NCI-H2107 (cell line): Measurements from ENCODE around the gene MGLL.
"Not testable (repeated sequence)": the region's sequence is repeated elsewhere in the genome, so short reads cannot be mapped to it uniquely, and the experiment has no call there.

ENCODE experiments used
- DNase-seq: peaks from one replicate; lab custom pipeline; 2025; lab: John Stamatoyannopoulos, UW

Gene MGLL

DNA sequence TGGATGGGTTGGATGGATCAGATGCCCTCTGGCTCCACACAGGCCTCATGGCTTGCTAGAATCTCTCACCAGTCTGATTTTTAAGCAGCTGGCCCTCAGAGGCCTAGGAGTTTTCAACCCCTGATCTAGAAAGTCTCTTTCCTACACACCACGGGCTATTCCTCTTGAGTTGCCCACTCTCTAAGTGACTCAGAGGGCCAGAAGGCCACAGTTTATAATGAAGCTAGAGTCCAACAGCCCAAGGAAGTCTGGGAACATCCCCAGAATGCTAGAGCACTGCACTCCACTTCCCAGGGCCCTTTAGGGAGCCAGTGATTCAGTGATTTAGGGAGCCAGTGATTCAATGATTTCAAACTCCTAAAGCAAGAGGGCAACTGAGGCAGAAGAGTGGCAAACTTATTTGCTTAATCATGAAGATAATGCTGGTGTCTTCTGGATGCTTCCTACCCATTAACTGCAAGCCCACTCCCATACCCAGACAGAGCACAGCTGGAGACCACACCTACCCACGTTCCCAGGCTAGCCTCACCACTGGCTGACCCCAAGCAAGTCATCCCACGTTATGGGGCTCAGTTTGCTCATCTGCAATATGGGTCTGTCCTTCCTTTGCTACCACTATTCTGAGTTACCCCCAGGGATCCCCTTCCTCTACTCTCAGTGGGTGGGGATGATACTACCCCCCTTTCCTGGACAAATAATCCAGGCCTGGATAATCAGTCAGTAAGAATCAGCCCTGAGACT is 112.8 kb downstream of the MGLL start:
- no peak for DNase-seq

DNA sequence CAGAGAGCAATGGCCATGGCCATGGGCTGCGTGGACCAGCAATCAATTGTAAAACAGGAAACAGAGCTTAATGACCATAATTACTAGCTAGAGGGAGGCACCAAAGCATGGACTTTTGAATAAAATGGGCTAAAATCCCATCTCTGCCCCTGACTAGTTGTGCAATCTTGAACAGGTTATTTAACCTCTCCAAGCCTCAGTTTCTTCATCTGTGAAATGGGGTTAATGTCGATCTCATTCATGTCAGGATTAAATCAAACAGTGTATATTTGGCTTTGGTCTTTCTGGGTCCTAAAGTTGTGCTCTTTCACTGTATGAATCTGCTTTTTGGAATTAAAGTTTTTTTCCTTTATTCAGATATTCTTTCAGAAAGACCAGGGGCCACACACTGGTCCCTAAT is 113.5 kb downstream of the MGLL start:
- no peak for DNase-seq

DNA sequence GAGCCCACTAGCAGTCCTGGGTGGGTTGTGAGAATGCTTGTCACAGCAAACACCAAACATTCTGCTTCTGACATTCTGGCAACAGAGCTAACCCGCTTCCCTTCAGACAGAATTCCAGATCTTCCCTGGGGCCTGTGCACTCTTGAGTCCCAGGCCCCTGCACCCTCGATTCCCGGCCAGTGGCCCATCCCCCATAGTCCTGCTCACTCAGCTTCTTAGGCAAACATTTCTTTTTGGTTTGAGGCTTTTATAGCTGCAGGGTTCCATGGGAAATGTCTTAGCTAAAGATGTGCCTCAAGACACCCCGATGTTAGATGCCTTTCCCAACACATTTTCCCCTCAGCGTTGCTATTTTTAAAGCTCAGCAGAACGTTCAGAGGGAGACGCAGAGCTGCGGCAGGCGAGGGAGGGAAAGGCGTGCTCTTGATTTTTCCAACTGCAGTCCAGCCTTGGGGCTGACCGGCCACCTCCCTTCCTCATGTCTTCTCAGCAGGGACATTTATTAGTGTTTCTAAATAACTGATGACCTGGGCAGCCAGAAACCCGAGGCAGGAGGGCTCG is 114.4 kb downstream of the MGLL start:
- no peak for DNase-seq

DNA sequence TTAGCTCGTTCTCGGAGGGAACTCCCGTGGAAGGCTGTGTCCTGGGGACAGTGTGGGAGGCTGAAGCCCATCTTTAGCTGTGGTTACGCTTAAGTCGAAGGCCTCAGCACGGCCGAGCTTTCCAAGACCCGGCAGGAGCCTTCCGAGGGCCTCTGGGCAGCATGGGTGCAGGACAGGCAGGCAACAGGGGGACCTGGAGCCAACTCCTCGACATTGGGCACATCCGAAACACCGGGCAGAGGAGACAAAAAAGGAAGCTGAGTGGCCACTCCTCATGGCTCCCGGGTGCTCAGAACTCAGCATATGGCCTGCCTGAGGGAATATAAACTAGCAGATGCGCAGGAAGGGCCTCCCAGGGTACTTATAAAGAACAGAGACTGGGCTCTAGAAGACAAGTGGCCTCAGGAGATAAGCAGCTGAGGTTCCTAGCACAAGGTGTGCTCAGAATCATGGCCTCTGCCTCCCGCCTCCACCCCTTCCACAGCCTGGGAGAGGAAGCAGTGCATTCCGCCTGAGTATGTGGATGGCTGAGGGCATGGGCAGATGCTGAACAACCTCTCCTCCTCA is 115.4 kb downstream of the MGLL start:
- no peak for DNase-seq

DNA sequence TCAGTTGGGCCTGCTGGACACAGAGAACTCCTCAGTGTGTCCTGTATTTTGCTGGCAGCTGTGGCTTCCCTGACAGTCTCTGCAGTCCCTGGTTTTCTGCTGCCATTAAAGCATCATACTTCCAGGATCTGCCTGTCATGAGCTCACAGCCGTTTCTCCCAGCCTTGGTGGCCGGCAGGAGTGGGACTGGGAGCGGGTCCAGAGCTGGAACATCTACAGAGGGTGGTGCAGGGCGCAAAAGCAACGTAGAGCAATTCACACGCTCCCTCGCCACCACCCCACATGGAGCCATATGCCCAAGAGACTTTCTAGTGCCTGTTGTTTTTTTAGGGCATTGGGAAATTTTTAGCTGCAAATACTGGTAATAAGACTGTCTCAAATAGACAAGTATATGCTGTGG is 116.0 kb downstream of the MGLL start:
- DNase-seq: no peak

DNA sequence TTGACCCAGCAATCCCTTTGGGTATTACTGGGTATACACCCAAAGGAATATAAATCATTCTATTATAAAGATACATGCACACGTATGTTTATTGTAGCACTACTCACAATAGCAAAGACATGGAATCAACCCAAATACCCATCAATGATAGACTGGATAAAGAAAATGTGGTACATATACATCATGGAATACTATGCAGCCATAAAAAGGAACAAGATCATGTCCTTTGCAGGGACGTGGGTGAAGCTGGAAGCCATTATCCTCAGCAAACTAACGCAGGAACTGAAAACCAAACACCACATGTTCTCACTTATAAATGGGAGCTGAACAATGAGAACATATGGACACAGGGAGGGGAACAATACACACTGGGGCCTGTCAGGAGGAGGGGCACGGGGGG is 117.5 kb downstream of the MGLL start:
- not testable (repeated sequence) for DNase-seq

DNA sequence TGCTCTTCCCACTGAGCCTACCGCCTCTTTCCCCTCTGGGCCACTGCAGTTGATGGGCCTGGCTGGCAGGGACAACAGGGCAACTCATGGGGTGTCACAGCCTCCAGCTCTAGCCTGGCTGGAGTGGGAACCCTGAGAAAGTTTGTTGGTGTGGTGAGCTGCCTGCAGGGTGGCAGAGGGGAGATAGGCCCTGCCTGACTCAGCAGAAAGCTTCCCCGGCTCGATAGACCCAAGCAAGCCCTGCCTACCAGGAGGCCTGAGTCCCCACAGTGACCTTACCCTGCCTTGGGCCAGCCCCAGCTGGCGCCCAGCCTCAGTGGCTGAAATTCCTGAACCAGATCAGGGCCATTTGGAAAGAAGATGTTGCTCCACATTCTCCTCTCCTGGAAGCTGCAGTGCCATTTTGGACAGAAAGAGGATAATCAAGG is 120.2 kb downstream of the MGLL start:
- no peak for DNase-seq

DNA sequence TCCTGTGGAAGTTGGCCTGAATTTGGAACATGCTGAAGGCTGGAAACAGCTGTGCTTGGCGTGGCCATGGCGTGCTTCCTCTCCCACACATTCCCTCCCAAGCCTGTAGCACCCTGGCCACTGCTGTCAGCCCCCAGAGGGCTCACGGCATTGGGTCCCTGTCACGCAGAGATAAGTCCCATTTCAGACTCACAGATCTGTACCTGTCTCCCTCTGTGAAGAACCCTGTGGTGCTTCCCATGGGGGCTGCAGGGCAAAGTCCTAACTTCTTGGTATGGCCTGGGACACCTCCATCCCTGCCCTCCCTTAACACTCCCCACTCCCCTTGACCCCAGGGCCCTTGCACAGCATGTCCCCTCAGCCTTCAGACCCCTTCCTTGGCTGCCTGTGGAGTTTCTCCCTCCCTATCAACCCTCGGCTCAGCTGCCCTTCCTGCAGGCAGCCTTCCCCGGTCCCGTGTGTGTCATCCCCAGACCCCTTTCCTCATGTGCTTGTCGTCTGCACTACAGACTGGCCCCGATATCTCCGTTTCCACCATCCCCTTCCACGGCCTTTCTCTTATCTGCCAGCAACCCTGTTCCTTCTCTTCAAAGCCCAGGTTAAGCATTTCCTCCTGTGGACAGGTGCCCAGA is 120.9 kb downstream of the MGLL start:
- no peak for DNase-seq

DNA sequence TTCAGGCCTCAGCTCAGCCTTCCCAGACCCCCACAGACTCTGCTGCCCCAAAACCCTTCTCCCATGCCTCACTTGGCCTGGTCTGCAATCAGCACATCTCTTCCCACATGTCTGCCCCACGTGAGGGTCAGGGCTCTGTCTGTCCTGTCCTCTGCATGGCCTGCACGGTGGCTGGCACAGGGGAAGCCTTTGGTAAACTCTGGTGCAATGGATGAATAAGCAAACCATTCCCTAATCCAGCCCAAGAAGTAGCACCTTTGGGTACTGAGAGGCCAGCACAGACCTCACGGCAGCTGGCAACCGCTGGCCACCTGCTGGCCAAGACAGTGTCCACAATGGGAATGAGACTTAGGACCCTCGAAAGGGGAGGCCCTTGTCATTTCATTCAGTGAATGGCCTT is 121.9 kb downstream of the MGLL start:
- DNase-seq: no peak

DNA sequence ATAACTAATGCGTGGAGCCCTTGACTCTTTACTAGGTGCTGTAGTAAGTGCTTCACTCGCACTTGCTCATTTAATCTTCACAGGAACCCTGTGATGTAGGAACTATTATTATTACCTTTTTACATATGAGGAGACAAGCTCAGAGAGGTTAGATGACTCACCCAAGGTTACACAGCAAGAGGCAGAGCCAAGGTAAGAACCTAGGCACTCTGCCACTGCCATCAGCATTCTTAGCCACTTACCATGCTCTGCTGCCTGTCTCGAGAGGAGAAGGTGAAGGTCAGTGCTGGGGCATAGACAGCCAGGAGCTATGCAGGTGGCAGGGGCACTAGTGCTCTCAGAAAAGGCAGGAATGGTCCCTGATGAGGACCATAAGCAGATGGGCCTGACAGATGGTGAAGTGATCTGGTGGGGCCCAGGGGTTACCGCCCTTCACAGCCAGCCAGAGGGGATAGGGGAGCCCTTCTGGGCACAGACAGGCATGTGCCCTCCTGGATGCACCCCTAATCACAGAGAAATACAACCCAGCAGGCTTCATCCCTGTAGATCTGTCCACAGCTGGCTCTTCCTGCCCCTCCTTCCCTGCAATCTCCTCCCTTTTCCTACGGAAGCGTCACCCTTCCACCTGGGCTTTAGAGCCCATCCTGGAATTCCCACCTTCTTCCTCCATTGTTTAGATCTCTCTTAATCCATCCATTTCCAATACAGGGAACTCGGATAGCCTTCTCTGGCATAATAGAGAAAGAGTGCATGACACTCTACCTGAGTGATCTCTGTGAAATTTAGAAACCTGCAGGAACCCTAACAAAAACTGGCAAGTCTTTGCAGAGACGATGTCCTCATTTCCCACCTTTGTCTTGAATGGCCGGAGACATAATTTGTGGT is 122.7 kb downstream of the MGLL start:
- DNase-seq: no peak

DNA sequence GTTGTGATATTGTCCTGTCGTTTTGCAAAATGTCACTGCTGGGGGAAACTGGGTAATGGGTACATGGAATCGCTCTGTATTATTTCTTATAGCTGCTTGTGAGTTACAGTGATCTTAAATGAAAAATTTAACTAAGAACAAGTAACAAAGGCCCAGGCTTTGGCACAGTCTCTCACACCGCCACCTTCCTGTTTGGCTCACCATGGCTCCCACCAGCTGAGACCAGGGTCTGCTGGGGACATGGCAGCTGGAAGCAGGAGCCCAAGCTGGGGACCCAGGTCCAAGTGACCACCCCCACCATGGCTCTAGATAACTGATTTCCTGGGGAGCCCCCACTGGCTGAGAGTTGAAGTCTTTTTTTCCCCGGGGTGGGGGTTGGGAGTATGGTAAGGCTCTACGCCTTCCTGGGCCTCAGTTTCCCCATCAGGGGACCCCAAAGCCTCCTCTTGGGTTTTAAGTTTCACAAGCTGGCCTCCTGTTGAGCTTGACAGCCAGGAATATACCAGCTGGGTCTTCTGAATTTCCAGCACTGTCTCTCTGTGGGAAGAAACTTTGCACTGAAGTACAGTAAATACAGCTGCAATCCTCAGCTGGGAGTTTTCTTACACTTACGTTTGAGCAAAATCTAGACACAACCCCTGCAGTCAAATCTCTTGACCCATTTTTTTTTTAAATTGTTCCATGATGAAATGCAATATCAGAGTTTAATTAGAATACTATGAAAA is 123.5 kb downstream of the MGLL start:
- no peak for DNase-seq

DNA sequence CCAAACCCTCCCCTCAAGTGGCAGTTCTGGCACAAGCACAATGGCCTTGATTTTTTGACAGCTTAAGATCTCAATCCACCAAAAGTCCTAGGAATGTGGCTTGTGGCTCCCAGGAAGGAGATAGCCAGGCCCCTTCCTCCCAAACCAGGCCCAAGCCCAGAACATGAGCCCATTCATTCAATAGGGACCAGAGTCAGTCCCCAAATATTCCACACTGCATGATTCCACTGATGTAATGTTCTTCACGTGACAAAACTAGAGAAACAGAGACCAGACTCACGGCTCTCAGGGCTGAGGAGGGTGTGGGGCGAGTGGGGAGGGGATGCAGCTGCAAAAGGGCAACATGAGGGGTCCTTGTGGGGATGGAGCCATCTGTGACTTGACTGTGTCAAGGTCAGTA is 124.0 kb downstream of the MGLL start:
- no peak for DNase-seq

DNA sequence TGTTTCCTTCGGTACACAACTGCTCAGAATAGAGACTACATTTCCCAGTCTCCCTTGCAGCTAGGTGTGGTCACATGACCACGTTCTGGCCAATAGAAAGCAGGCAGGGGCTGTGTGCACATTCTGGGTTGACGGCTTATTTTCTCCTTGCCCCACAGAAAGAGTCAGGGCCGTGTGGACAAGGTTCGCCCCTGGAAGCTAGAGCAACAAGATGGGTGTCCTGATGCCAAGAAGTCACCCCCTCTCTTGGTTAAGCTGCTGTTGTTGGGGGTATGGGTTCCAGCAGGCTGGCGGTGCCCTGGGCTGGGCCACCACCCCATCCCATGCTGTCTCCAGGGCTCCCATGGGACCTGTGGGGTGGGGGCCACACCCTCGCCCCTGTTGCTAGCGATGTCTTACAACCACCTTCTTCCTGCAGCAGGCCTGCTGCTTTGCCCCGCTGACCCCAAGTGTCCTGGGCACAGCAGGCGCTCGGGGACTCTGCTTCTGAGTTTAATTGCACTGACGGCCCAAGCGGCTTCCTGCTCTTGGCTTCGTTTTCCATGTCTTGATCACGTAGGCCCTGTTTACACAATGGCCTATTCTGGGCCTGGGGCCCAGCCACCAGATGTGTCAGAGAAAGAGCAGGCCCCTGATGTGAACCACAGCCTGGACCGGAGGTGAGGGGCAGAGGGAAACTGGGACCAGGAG is 124.6 kb downstream of the MGLL start:
- no peak for DNase-seq

DNA sequence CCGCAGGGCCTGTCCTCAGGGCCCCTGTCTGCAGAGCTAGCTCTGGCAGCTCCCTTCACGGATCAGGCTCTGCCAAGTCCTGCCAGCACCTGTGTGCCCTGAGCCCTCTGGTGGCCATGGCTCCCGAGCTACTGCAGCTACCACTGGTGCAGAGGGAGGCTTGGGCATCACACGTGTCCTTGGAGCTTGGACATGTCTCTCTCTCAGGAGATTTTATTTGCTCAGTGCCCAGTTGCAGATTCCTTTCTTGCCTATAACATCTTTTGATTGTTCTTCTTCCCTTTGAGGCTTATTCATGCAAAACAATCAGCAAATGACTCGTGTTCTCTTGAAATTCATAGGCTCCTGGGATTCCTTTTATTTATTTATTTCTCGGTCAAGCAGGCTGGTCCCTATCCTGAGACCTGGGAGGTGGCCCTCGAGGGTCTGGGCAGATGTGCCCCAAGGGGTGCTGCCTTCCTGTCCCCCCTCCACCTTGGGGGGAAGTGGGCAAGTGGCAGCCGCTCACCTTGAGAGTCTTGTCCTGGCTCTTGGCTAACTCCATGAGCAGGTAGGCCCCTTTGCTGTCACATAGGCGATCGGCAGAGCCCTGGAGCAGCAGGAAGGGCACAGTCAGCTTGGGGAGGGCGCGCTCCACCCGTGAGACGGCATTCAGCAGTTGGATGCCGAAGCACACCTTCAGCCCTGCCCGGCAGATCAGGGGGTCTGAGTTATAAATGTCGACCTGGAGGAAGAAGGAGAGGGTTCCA is 127.7 kb downstream of the MGLL start:
- DNase-seq: no peak

DNA sequence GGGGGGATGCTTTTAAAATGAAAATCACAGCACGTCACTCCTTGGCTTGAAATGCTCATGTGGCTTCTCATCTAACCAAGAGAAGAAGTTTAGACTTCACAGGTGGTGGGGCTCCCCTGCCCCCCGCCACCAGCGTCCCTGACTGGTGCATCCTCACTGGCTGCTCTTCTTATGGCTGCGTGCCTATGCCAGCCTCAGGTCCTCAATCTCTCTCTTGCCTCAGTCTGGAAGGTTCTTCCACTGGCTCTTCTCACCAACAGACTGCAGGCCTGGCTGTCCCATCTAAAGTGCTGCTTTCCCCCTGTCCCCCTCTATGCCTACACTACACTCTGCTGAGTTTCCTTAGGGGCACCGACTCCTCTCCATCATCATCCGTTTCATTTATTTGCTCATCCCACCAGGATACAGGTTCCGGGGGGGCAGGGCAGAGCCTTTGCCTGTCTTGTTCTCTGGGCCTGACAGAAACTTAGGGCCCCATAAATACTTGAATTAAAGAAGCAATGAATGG is 128.9 kb downstream of the MGLL start:
- no peak for DNase-seq

DNA sequence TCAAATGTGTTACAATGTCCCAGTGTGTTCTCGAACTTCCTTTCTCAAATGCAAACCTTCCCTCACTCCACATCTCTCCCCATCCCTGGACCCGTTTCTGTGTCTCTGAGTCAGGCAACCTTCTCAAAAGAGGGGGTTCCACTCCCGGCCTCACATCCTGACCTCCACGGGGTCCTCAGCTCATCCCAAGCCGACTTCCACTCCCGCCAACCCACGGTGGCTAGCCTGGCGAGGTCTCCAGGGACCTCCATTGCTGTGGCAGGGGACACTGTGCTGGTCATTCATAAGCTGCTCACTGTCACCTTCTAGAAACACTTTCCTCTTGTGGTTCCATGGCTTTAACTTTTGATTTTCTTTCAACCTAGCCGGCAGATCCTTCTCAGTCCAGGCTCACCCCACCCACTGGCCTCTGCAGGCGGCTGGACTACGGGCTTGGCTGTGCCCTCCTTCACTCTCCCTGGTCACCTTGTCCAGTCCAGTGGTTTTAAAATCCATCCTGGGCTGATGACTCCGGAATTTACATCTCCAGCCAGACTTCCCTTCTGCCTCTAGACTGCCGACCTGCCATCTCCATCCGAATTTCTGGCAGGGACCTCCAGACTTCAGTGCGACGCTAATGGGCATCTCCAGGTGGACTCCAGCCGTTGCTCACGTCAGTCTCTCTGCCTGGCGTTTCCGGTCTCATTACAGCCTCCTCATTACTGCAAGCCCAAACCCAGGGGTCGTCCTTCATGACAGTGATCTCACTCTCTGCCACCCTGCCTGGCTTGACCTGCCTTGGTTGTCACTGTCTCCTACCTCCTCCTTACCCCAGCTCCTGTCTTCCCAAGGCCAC is 129.6 kb downstream of the MGLL start:
- no peak for DNase-seq

DNA sequence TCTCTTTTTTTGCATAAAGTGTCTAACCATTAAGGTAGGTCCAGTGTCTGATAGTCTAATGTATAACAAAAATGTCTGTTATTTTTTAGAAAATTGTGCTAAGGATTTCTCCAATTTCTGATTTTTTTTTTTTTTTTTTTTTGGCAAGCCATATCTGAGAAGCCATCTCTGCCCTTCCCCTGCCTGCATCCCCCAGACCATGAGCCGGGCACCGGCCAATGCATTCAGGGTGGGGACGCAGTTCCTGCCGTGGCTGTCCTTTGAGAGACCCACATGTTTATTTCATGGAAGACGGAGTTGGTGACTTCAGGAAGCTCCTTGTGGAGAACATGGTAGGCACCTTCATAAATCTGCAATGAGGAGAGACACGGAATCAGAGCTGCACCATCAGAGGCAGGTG is 130.3 kb downstream of the MGLL start:
- no peak for DNase-seq

DNA sequence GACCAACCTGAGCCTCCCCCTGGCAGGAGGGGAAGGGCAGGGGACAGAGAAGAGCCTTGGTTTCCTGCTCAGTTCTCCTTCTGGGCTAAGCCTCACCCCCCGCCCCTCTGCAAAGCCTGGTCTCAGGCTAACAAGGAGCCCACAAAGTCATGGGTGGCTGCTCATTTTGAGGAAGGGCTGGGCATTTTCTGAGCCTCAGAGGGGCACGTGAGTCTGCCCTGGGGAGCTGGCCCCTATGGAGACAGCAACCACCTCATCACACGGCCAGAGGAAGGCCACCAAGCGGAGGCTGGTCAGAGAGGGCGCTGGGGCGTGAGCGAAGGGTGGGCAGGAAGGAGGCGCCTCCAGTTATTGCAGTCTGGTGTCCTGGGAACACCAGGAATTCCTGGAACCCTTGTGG is 130.8 kb downstream of the MGLL start:
- no peak for DNase-seq

DNA sequence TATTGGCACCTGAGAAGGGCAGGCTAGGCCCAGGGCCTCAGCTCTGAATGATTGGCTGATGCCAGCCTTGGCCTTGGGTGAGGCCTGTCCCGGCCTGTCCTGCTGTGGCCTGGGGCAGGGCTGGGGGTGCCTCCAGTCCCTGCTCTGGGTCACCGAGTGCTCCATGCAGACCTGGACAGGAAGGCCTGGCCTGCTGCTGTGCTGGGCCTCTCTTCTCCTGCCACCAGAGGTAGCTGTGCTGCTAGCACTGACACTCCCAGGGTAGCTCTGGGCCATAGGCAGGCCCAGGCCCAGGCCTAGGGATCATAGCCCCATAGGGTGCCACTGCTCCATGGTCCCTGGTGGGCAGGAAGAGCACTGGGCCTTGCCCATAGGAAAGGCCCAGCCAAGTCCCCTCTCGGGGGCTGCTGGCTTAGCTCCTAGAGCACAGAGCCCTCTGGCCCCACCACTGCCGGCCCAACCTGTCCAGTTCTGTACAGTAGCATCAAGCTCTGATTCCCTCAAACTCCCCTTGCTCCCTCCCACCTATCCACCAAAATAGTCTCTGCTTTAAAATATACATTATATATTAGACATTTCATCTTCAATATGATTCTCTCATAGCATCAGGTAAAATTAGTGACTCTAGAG is 131.4 kb downstream of the MGLL start:
- no peak for DNase-seq
